HG02981 (cell line): ENCODE data around the gene KRT81.
"Not testable (repeated sequence)": the region's sequence is repeated elsewhere in the genome, so short reads cannot be mapped to it uniquely, and the experiment has no call there.

Source experiments
- ATAC-seq: cut with Tn5 transposase; IDR thresholded peaks from one replicate; pipeline ENCODE4 v1.9.1; 2021; ENCODE audit warnings: mild to moderate bottlenecking, moderate library complexity; ENCODE audit not compliant: unreplicated experiment

The KRT81 gene

DNA sequence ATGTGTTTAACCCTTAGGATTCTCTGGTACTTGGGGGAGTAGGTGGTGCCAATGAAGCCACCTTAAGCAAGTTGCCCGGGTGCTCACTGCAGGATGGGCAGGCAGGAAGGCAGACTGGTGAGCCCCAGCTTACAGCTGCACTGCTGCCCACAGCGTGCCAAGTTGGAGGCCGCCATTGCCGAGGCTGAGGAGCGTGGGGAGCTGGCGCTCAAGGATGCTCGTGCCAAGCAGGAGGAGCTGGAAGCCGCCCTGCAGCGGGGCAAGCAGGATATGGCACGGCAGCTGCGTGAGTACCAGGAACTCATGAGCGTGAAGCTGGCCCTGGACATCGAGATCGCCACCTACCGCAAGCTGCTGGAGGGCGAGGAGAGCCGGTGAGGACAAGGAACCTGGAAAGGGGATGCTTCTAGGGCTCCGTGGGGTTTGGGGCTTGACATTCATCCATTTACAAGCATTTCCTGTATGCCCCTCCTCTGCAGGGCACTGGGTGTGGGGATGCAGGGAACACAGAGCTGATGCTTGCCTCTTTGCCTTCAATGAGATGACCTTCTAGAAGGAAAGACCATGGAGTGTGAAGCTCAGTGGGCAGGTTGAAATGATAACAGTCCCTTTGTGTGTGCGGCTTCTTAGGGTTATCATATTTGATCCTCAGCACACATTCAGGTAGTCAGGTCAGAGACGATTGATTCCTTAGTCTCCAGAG is 45.9 kb downstream of the KRT81 start:
- no peak for ATAC-seq

GRCh38 chr12:52244615-52244994 is 46.7 kb downstream of the KRT81 start:
- ATAC-seq: peak; percentile 8

DNA sequence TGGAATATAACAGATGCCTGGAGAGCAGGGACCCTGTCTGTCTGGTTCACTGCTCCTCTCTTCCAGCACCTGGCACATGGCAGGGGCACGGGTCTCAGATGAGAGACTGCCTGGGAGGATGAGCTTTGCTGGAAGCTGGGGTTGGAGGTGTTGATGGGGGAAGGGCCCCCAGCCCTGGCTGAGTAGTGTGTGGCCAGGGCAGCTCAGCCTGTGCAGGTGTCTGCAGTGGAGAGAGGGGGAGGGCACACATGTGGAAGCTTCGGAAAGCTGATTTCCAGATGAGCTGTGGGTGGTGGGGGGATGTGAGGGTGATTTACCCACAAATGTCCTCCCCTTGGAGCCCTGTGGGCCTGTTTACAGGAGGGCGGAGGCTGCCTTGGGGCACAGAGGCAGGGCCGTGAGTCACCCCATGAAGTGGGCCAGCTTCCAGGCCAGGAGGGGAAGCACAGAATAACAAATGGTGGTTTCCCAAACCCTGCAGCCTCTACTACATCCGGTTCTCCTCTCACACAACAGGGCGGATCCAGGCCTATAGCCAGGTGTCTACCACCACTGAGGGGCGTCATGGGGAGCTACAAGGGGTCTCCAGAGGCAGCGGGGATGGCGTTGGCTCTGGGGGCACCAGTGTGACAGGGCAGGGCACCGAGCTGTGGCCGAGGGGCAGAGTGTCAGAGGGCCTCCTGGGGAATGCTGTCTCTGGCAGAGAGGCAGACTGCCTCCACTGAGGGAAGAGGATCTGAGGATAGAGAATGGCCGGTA is 47.3 kb downstream of the KRT81 start:
- ATAC-seq: peak; percentile 91

DNA sequence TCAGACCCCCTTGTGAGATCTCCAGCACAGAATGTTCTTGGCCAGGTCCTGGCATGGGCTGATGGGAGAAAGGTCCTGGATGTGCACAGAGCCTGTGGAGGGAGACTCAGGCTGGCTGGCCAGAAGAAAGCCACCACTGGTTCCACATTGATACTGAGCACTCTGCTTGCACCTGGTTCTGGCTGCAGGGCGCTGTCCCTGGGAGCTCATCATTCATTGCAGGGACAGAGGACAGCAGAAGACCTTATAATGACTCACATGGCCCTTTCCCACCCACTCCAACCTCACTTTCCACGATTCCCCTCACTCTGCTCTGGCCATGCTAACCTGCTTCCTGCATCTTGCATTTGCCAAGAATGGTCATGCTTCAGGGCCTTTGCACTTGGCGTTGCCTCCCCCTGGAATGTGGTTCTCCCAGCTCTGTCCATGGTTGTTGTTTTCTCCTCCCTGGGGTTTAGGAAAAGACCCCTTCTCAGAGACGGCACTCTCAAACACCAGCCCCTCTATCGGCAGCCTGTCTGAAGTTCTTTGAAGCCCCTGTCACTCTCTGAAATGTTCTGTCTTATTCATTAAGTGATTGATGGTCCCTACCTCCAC is 48.0 kb downstream of the KRT81 start:
- no peak for ATAC-seq

- ATAC-seq: no peak
Measured at GRCh38 chr12:52242442-52243258, 48.7 kb downstream of the KRT81 start.

GRCh38 chr12:52241205-52241842 is 50.0 kb downstream of the KRT81 start:
- ATAC-seq: no peak

GRCh38 chr12:52240247-52240646 is 51.1 kb downstream of the KRT81 start:
- ATAC-seq: not testable (repeated sequence)

GRCh38 chr12:52239767-52240166 is 51.6 kb downstream of the KRT81 start:
- no peak for ATAC-seq

GRCh38 chr12:52238916-52239646 is 52.3 kb downstream of the KRT81 start:
- no peak for ATAC-seq

GRCh38 chr12:52238207-52238840 is 53.0 kb downstream of the KRT81 start:
- ATAC-seq: no peak

GRCh38 chr12:52236386-52237050 is 54.8 kb downstream of the KRT81 start:
- no peak for ATAC-seq
